Urinary bladder (tissue), 4 donors: Measurements from ENCODE around the gene AKT1. TPM values are rescaled to one million over a fixed set of nuclear protein-coding genes. Genes with fewer than 3 reads are reported as not detected.

Experiments used
- DNase-seq: peaks from one replicate; pipeline ENCODE4 v3.0.0-alpha.2; 2015; ENCODE audit errors: extremely low spot score
- H3K27ac ChIP-seq: one replicate; pipeline ENCODE4 v1.5.1; 2013; ENCODE audit warnings: low read depth, mild to moderate bottlenecking, moderate library complexity
- H3K36me3 ChIP-seq: one replicate; pipeline ENCODE4 v1.6.1; 2013; ENCODE audit warnings: mild to moderate bottlenecking, moderate library complexity; ENCODE audit not compliant: insufficient read depth
- H3K4me1 ChIP-seq: one replicate; pipeline ENCODE4 v1.6.1; 2013; ENCODE audit warnings: mild to moderate bottlenecking, moderate library complexity; ENCODE audit not compliant: insufficient read depth
- H3K4me3 ChIP-seq: one replicate; pipeline ENCODE4 v1.5.1; 2013; ENCODE audit warnings: low read depth, low read length
- WGBS: extraction: QIAGEN DNeasy Blood & Tissue Kit; methylation state at CpG from one replicate; pipeline ENCODE4 v1.1.7; 2013; 5-methylcytosine and 5-hydroxymethylcytosine counted together
- polyA plus RNA-seq: library from polyadenylated mRNA; stranded (reverse); fragments of 200-250 nt; gene quantifications from one replicate; pipeline ENCODE4 v1.2.3, GENCODE V29; 2013
- total RNA-seq: library from RNA; depleted of rRNA; stranded (reverse); fragments of >200 nt; gene quantifications from one replicate; pipeline ENCODE4 v1.2.3, GENCODE V29; 2014
- donor health status: healthy with polysubstance abuse.
- donor health status: healthy.

The AKT1 gene
- total and polyA plus RNA-seq, 2 donors = 70.3 to 162 TPM

DNA sequence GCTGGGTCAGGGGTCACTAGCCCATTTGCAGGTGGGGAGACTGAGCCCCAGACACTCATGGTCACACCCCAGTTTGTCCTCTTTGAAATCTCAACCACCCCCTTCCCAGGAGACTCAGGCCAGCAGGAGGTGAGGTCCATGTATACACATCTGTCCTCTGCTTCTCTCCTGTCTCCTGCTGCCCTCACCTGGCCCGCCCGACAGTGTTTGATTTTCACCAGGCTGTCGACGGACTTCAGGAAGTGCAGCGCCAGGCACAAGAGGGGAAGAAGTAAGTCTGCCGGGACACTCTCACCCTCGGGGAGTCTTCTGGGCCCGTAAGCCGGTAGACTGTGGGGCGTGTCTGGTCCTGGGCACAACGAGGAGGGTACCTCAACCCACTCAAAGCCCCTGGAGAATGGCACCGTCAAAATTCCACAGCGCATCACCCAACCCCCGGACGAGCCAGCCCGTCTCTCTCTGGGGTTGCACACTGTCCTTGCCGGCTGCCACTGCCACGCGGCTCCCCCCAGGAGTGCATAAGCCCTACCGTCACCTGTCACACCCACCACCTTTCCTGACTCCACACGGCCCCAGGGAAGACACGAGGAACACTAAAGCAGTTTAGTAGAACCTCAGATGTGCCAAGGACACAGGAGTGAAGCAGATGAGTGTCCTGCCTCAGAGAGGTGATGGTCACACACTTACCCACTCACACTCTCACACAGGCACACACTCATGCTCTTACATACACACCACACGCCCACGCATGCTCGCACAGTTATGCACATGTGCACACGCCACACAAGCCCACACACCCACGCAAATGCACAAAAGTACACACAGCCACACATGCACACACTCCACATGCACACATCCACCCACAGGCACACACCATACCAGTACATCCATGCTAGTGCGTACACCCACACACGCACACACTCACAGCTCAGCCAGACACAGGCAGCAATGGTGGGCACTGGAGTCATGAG lies 55.7 kb downstream of the AKT1 start:
- DNase-seq = no peak
- WGBS = 89% methylated on average over 29 of the region's 29 CpGs
- H3K27ac ChIP-seq = no peak overlapping the region
- H3K36me3 ChIP-seq = no peaks in the 10 kb centered on the region
- peaks cover 6% of the 10 kb centered on the region for H3K4me1 ChIP-seq
- H3K4me3 ChIP-seq = no peak overlapping the region

DNA sequence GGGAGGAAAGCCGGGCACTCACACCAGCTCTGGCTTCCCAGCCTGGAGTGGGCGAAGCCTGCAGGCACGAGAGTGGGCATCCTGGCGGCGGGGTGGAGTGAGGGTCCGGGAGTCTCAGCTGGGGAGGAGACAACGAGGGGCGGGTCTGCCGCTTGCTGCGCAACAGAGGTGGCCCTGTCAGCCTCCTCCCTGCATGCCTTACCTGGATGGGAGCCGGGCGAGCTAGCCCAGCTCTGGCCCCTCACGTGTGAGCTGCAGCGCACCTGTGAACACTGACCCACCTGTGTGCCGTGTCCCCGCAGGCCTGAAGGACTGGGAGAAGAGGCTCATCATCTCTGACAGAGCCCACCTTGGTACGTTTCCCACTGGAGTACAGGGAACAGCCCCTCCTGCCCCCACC lies 56.5 kb downstream of the AKT1 start:
- Histone ChIP-seq H3K4me3 (no peak overlapping the region), H3K36me3 (no peaks in the 10 kb centered on the region), H3K4me1 (peaks cover 6% of the 10 kb centered on the region), H3K27ac (no peak overlapping the region)
- DNase-seq = no peak
- 95% methylated on average over 17 of the region's 17 CpGs for WGBS

DNA sequence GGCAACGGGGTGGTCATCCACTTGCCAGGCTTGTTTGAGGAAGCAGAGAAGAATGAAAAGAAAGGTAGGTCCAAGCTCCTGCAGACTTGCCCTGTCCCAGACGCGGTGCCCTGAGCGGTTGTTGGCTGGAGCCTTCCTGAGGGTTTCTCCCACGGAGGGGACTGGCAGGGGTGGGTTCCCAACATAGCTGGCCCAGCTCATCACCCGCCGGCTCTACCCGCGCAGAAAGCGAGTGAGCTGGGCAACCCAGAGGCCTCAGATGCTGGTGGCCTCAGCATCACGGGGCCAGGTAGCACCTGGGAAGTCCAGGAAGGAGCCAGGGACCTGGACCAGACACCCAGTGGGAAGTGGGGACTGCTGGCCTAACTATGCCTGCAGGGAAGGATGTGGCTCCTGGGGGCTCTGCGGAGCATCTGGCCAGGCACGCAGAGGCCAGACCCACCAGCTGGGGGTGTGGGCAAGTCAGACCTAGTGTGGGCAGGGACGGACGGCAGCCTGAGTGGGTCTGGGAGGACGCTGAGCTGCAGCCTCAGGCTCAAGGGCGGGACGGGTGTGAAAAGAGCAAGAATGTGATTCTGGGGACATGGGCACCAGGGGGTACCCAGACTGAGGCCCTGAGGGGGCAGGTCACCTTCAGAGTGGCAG lies 57.1 kb downstream of the AKT1 start:
- H3K4me3 ChIP-seq = no peak overlapping the region
- WGBS = 95% methylated on average over 18 of the region's 18 CpGs
- H3K27ac ChIP-seq = no peak overlapping the region
- DNase-seq = no peak
- no peaks in the 10 kb centered on the region for H3K36me3 ChIP-seq
- peaks cover 6% of the 10 kb centered on the region for H3K4me1 ChIP-seq

GRCh38 chr14:104735830-104736642 lies 59.5 kb downstream of the AKT1 start:
- DNase-seq = no peak
- H3K36me3 ChIP-seq = no peaks in the 10 kb centered on the region
- peak overlapping the region; percentile 87 for H3K27ac ChIP-seq
- H3K4me1 ChIP-seq = peaks cover 6% of the 10 kb centered on the region
- H3K4me3 ChIP-seq = no peak overlapping the region
- WGBS = 42% methylated on average over 26 of the region's 26 CpGs

GRCh38 chr14:104734991-104735779 lies 60.4 kb downstream of the AKT1 start:
- Histone ChIP-seq H3K27ac (peak overlapping the region; percentile 87), H3K36me3 (no peaks in the 10 kb centered on the region), H3K4me3 (no peak overlapping the region), H3K4me1 (peaks cover 6% of the 10 kb centered on the region)
- WGBS = 82% methylated on average over 31 of the region's 31 CpGs
- no peak for DNase-seq

- DNase-seq = no peak
- no peak overlapping the region for H3K4me3 ChIP-seq
- no peak overlapping the region for H3K27ac ChIP-seq
- H3K36me3 ChIP-seq = no peaks in the 10 kb centered on the region
- H3K4me1 ChIP-seq = peaks cover 6% of the 10 kb centered on the region
- WGBS = 95% methylated on average over 9 of the region's 9 CpGs
Measured at GRCh38 chr14:104734601-104734990, 61.0 kb downstream of the AKT1 start.

DNA sequence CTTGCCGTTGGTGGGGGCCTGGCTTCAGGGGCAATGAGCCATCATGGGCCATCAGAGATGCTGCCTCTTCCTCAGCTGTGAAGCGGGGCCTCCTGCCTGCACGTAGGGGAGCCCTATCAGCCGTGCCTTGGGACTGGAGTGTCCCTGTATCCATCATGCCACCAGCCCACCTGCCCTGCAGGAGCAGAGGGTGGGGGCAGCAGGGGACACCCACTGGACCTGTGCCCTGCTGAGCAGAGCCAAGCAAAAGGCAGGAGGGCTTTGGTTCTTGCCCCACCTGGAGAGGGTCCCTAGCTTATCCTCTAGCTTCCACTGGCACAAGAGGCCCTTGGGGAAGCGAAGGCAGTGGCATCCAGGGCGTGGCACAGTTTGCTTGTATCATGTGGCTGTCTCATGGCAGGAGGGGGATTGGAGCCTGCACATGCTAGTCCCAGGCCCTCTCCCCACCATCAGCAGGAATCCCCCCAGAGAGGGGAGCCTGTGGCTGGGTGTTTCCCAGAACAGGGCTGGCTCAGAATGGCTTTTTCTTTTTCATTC lies 61.4 kb downstream of the AKT1 start:
- H3K36me3 ChIP-seq = no peaks in the 10 kb centered on the region
- no peak for DNase-seq
- peaks cover 6% of the 10 kb centered on the region for H3K4me1 ChIP-seq
- no peak overlapping the region for H3K4me3 ChIP-seq
- H3K27ac ChIP-seq = no peak overlapping the region
- WGBS = 88% methylated on average over 6 of the region's 6 CpGs

DNA sequence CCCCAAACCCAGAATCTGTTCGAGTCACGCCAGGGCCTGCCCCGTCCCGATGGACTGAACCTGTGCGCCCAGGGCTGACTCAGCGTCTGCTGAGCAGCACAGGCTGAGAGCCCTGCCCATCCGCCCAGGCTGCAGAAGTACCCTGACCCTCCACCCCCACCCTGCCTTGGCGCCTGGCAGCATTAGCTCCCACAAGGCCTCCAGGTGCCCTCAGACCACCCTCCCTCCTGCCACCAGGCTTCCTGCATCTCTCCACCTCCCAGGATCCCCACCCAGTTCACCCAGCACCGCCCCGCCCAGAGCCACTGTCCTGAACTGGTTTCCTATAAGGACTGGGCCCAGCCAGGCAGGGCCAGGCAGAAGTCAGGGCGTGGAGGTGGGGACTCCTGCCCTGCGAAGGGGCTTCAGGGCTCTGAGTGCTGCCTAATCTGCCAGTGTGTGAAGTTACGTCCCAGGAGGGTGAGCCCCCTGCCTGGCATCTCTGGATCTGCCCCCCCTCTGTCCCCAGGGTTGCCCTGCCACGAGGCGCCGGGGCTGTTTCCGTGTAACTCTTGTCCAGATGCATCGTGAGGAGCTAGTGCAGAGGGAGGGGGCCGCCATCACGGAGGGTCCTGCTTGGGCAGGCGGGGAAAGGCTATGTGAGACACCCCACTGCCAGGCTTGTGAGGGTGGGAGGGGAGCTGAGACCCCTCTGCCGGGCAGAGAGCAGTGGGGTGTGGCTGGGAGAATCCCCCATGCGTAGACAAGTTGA lies 62.4 kb downstream of the AKT1 start:
- peak overlapping the region; percentile 61 for H3K27ac ChIP-seq
- no peaks in the 10 kb centered on the region for H3K36me3 ChIP-seq
- no peak overlapping the region for H3K4me3 ChIP-seq
- H3K4me1 ChIP-seq = peaks cover 6% of the 10 kb centered on the region
- 87% methylated on average over 23 of the region's 23 CpGs for WGBS
- DNase-seq = no peak

DNA sequence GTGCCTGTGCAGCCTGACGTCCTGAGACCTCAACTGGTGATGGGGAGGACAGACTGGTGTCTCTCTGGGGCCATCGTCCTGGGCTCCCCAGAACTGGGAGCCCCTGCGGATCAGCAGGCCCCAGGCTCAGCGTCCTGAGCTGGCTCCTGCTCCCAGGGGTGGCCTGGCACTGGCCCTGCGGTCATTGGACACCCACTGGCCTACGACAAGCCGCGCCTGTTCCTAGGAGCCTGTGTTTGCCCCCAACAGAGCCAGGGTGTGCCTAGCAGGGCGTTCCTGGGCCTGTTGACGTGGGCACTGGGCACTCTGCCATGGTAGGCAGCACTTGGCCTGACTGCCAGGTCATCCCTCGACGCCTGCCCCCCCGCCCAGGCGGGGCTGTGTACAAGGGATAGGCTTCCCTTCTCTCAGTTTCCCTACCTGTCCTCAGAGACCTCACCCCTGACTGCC lies 63.2 kb downstream of the AKT1 start:
- Histone ChIP-seq H3K4me1 (peaks cover 6% of the 10 kb centered on the region), H3K36me3 (no peaks in the 10 kb centered on the region), H3K27ac (peak overlapping the region; percentile 81), H3K4me3 (no peak overlapping the region)
- WGBS = 79% methylated on average over 14 of the region's 14 CpGs
- DNase-seq = no peak

DNA sequence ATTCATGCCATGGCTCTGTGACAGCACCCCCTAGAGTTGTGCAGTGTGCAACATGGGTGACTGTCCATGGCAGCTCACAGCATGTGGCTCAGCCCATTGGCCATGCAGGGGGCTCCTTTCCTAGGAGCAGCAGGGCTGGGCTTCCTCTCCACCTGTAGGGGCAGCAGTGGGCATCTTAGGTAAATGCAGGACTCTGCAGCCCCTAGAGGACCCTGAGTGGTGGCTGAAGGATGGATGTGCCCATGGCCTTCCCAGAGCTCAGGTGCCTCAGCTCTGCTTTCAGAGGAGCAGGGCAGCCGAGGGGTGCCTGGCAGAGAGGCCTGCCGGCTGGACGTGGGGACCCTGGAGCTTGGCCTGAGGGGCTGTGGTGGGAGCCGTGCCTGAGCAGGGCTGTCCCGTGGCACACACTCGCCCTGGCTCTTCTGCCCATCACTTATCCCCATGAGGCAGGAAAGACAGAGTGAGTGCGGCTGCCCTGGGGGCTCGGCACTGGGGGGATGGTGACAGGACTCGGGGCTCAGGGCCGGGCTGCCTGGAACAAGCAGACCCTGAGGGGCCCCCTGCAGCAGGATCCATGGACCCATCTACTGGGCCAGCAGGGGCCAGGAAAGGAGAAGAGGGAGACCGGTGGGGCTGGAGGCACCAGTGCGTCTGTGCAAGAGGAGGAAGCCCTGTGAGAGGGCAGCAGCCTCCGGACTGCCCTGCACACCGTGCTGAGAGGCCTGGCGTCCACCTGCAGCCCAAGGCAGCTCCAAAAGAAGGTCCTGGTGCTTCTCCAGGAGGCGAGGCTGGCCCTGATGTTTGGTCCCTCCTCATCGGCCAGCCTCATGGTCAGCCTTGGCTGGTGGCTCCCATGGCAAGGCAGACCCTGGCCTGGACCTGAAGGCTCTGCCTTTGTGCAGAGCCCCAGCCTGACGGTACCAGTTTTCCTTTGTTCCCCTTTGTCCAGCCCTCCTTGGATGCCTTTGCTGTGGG lies 63.9 kb downstream of the AKT1 start:
- Histone ChIP-seq H3K36me3 (no peaks in the 10 kb centered on the region), H3K27ac (peak overlapping the region; percentile 81), H3K4me3 (no peak overlapping the region), H3K4me1 (peaks cover 5% of the 10 kb centered on the region)
- WGBS = 84% methylated on average over 18 of the region's 18 CpGs
- no peak for DNase-seq

- 77% methylated on average over 5 of the region's 5 CpGs for WGBS
- Histone ChIP-seq H3K27ac (no peak overlapping the region), H3K4me3 (no peak overlapping the region), H3K4me1 (no peaks in the 10 kb centered on the region), H3K36me3 (no peaks in the 10 kb centered on the region)
- no peak for DNase-seq
Measured at GRCh38 chr14:104730487-104730886, 65.1 kb downstream of the AKT1 start.
